Erythroblast (primary cell): ENCODE measurements around the gene USB1.

Source experiments
- GATA1 ChIP-seq: IDR thresholded peaks from 2 replicates; pipeline ENCODE4 v1.6.1; 2011; ENCODE audit warnings: low read depth, mild to moderate bottlenecking, control low read depth, low read length, moderate library complexity
- POLR2A ChIP-seq: IDR thresholded peaks from 2 replicates; pipeline ENCODE4 v1.6.1; 2011; ENCODE audit warnings: mild to moderate bottlenecking, low read length

DNA sequence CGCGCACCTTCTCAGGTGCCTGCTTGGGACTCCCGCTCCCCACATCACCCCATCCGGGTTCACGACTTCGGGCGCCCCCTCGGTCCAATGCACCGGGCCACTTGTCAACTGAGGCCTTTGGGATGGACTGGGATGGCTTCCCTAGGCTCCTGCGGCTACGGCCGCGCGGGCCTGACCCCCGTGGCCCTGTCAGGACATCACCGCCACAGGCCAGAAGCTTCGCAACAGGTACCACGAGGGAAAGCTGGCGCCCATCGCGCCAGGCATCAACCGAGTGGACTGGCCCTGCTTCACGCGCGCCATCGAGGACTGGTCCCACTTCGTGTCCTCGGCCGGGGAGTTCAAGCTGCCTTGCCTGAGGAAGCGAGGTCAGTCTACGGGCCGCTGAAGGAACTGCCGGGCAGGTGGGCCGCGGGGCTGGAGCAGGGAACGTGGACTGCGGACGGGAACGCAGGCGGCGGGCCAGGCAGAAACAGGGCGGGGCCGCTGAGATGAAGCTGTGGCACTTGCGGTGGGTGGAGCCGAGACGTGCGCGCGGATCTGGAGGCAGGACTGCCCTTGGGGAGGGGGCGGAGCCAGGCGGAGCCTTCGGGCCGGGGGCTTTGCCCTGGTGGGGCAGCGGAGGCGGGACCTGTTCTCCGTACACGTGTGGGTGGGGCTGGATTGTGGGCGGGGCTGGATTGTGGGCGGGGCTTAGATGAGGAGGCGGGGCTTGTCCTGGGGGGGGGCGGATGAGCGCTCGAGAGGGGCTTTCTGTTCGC is 16.6 kb upstream of the USB1 start:
- TF ChIP-seq POLR2A, result no peak
- no peak for TF ChIP-seq GATA1
